Lower leg skin (tissue), 4 donors: ENCODE results near the gene TGFBI. TPM values are rescaled to one million over a fixed set of nuclear protein-coding genes. Genes with fewer than 3 reads are reported as not detected.

ENCODE experiments used
- DNase-seq, 2 donors: peaks; one replicate each; pipeline ENCODE4 v3.0.0-alpha.2; 2019; ENCODE audit warnings: low spot score in 2 of 2
- H3K4me3 ChIP-seq: fragments of 200-600 bp; sonication (generic); 2 replicates; pipeline ENCODE4 v1.5.1; 2017; ENCODE audit warnings: mild to moderate bottlenecking, low read depth; ENCODE audit not compliant: poor library complexity, severe bottlenecking
- POLR2A ChIP-seq, 2 donors: fragments of 450-650 bp; IDR thresholded peaks; one replicate each; pipeline ENCODE4 v1.6.1; 2016 to 2017; ENCODE audit warnings: antibody characterized with exemption in 2 of 2, mild to moderate bottlenecking in 1 of 2, moderate library complexity in 1 of 2
- WGBS, 2 donors: methylation state at CpG; one replicate each; pipeline ENCODE4 v1.1.5; 2018; 5-methylcytosine and 5-hydroxymethylcytosine counted together
- intact Hi-C: fragments of 100-400 bp; cut with DNase I; formaldehyde crosslinking; loops from one replicate; pipeline ENCODE4 v1.15.0; 2023; ENCODE audit warnings: low total_unique reads
- total RNA-seq, 4 donors: library from RNA; depleted of rRNA; stranded (reverse); fragments of >200 nt; gene quantifications; one replicate each; pipeline ENCODE4 v1.1.0, GENCODE V29; 2016
- TF ChIP-seq, protein P1 (sequence below), 3 donors: fragments of 450-650 bp; IDR thresholded peaks; one replicate each; pipeline ENCODE4 v1.5.1; 2016; ENCODE audit warnings: antibody characterized with exemption in 3 of 3, mild to moderate bottlenecking in 3 of 3, moderate library complexity in 2 of 3

TGFBI gene
- total RNA-seq, 4 donors from 2014 or later = 312 to 829 (median 484) TPM

DNA sequence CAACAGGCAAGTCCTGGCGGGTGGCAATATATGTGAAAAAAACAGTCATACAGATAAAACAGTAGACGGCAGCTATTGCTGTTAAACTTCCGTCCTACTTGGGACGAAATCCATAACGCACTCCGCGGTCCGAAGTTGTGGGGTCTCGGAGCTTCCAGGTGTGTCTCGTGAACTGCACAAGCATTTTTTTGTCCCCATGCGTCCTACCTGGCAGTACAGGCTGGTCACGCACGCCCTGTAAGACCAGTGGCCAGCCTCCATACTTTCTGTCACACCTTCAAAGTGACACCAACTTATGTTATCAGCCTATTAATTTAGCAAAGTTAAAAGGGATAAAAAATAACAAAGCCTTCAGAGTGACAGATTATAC, 51.3 kb downstream of the TGFBI start:
- no peak overlapping the region for H3K4me3 ChIP-seq
- intact Hi-C loops = no loop called here
- TF ChIP-seq, protein P1, sequence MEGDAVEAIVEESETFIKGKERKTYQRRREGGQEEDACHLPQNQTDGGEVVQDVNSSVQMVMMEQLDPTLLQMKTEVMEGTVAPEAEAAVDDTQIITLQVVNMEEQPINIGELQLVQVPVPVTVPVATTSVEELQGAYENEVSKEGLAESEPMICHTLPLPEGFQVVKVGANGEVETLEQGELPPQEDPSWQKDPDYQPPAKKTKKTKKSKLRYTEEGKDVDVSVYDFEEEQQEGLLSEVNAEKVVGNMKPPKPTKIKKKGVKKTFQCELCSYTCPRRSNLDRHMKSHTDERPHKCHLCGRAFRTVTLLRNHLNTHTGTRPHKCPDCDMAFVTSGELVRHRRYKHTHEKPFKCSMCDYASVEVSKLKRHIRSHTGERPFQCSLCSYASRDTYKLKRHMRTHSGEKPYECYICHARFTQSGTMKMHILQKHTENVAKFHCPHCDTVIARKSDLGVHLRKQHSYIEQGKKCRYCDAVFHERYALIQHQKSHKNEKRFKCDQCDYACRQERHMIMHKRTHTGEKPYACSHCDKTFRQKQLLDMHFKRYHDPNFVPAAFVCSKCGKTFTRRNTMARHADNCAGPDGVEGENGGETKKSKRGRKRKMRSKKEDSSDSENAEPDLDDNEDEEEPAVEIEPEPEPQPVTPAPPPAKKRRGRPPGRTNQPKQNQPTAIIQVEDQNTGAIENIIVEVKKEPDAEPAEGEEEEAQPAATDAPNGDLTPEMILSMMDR (IDR thresholded peaks at IDR 0.05) = no peak
- no peak for TF ChIP-seq POLR2A (IDR thresholded peaks at IDR 0.05)
- DNase-seq = no peak
- WGBS, 2 donors = 51 to 63% methylated on average over 13 of the region's 13 CpGs

- intact Hi-C loops = no loop called here
- WGBS, 2 donors = 49 to 62% methylated on average over 32 to 34 of the region's 34 CpGs
- H3K4me3 ChIP-seq = no peak overlapping the region
- peak; percentile 79 to 96 for DNase-seq
- no peak for TF ChIP-seq POLR2A (IDR thresholded peaks at IDR 0.05)
- TF ChIP-seq, protein P1 (IDR thresholded peaks at IDR 0.05) = no peak
Observed at GRCh38 chr5:136080483-136081216, 51.9 kb downstream of the TGFBI start.

GRCh38 chr5:136081217-136081591, 52.4 kb downstream of the TGFBI start:
- intact Hi-C loops = no loop called here
- H3K4me3 ChIP-seq = no peak overlapping the region
- no peak for DNase-seq
- WGBS, 2 donors = 88 to 92% methylated on average over 2 of the region's 2 CpGs
- no peak for TF ChIP-seq POLR2A (IDR thresholded peaks at IDR 0.05)
- TF ChIP-seq, protein P1 (IDR thresholded peaks at IDR 0.05) = no peak

GRCh38 chr5:136082390-136083193, 53.8 kb downstream of the TGFBI start:
- 37% methylated on average over 8 of the region's 8 CpGs for WGBS, 2 donors
- H3K4me3 ChIP-seq = no peak overlapping the region
- intact Hi-C loops = no loop called here
- DNase-seq = peak in 1 of 2 donors; percentile 67
- TF ChIP-seq POLR2A (IDR thresholded peaks at IDR 0.05) = no peak
- TF ChIP-seq, protein P1 (IDR thresholded peaks at IDR 0.05) = peak in 1 of 3 donors; percentile 34

DNA sequence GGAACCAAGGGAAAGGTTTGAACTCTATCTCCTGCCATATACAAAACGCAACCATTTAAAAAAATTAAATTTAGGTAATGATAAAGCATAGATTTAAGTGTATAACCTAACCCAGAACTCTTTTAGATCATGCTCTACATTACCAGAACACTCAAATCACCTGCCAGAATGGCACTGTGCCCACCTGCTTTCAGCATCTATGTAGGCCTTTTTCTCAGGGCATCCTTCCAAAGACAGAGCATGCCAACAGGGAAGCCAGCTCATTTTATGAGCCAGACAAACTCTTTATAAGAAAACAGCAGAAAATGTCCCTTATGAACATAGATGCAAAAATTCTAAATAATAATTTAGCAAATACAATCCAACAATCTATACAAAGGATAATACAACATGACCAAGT, 55.9 kb downstream of the TGFBI start:
- no peak overlapping the region for H3K4me3 ChIP-seq
- 50 to 80% methylated on average over 1 of the region's 1 CpG for whole genome bisulfite sequencing, 2 donors
- intact Hi-C loops = no loop called here
- no peak for DNase-seq
- TF ChIP-seq, protein P1 (IDR thresholded peaks at IDR 0.05) = no peak
- TF ChIP-seq POLR2A (IDR thresholded peaks at IDR 0.05) = no peak
